Testis (tissue), 2 donors: ENCODE data around the gene ZFP3.

Experiments
- CTCF ChIP-seq, 3 experiments: fragments of 450-650 bp in 2 of 3; fragments of 200-600 bp in 1 of 3; sonication (generic) in 1 of 3; IDR thresholded peaks; one replicate each; pipeline ENCODE4 v1.5.1; 2016 to 2019; ENCODE audit warnings: antibody characterized with exemption in 3 of 3, mild to moderate bottlenecking in 2 of 3, moderate library complexity in 1 of 3
- POLR2A ChIP-seq: fragments of 450-650 bp; IDR thresholded peaks from one replicate; pipeline ENCODE4 v1.6.1; 2017; ENCODE audit warnings: antibody characterized with exemption, mild to moderate bottlenecking, moderate library complexity

- TF ChIP-seq CTCF (IDR thresholded peaks at IDR 0.05) (no peak), POLR2A (no peak)
These were observed 37.7 kb downstream of the ZFP3 start, which contains the start of gene USP6 for GRCh38 chr17:5115673-5116651.
